KOPT-K1 (cell line): Measurements from ENCODE around the gene TMEM72.

Experiments
- H3K27ac ChIP-seq: fragments of 200-600 bp; sonication (generic); 2 replicates; pipeline ENCODE4 v1.5.1; 2016; ENCODE audit warnings: antibody characterized with exemption, mild to moderate bottlenecking, low read depth, low read length; ENCODE audit not compliant: poor library complexity, severe bottlenecking
- H3K36me3 ChIP-seq: fragments of 200-600 bp; sonication (generic); 2 replicates; pipeline ENCODE4 v1.5.1; 2017; ENCODE audit warnings: antibody characterized with exemption, mild to moderate bottlenecking, low read length, moderate library complexity; ENCODE audit not compliant: insufficient read depth
- H3K9me3 ChIP-seq: fragments of 200-600 bp; sonication (generic); 2 replicates; pipeline ENCODE4 v1.5.1; 2017; ENCODE audit warnings: antibody characterized with exemption, low read length, mild to moderate bottlenecking; ENCODE audit not compliant: insufficient read depth, poor library complexity, severe bottlenecking

The TMEM72 gene

GRCh38 chr10:44958196-44958897 is 47.2 kb downstream of the TMEM72 start:
- peak overlapping the region; percentile 63 for H3K27ac ChIP-seq

GRCh38 chr10:44958898-44959246 is 47.7 kb downstream of the TMEM72 start:
- Histone ChIP-seq H3K36me3 (peaks cover 13% of the 10 kb centered on the region; the same call in 1 of the 2 replicates), H3K9me3 (no peaks in the 10 kb centered on the region), H3K27ac (peak overlapping the region; percentile 63)

More at GRCh38 chr10:44958196-44958897, 47.2 kb downstream of the TMEM72 start:
- Histone ChIP-seq H3K9me3 (no peaks in the 10 kb centered on the region), H3K36me3 (peaks cover 13% of the 10 kb centered on the region; the same call in 1 of the 2 replicates)

GRCh38 chr10:44959247-44960087 is 48.3 kb downstream of the TMEM72 start, which contains the start of gene RASSF4:
TSS of gene RASSF4 (plus strand) at chr10:44959802. CDS start at chr10:44970203, 10,401 bp downstream.
- Histone ChIP-seq H3K27ac (peak within 1 kb of the TSS; percentile 63), H3K9me3 (no peaks in the 10 kb centered on the region), H3K36me3 (peaks cover 13% of the 10 kb centered on the region; the same call in 1 of the 2 replicates)

GRCh38 chr10:44960088-44960460 is 48.9 kb downstream of the TMEM72 start:
- H3K36me3 ChIP-seq = peaks cover 13% of the 10 kb centered on the region; the same call in 1 of the 2 replicates
- no peak overlapping the region for H3K27ac ChIP-seq

GRCh38 chr10:44960482-44961229 is 49.5 kb downstream of the TMEM72 start:
- H3K9me3 ChIP-seq = no peaks in the 10 kb centered on the region
- no peak overlapping the region for H3K27ac ChIP-seq

More at GRCh38 chr10:44960088-44960460, 48.9 kb downstream of the TMEM72 start:
- H3K9me3 ChIP-seq = no peaks in the 10 kb centered on the region

GRCh38 chr10:44961230-44961571 is 50.1 kb downstream of the TMEM72 start:
- Histone ChIP-seq H3K27ac (no peak overlapping the region), H3K36me3 (peaks cover 7% of the 10 kb centered on the region; the same call in 1 of the 2 replicates), H3K9me3 (no peaks in the 10 kb centered on the region)

More at GRCh38 chr10:44960482-44961229, 49.5 kb downstream of the TMEM72 start:
- peaks cover 13% of the 10 kb centered on the region; the same call in 1 of the 2 replicates for H3K36me3 ChIP-seq

GRCh38 chr10:44961931-44962750 is 51.0 kb downstream of the TMEM72 start:
- Histone ChIP-seq H3K9me3 (no peaks in the 10 kb centered on the region), H3K27ac (no peak overlapping the region), H3K36me3 (no peaks in the 10 kb centered on the region)

GRCh38 chr10:44962870-44963738 is 52.0 kb downstream of the TMEM72 start:
- peak overlapping the region; percentile 58 for H3K27ac ChIP-seq
- H3K36me3 ChIP-seq = no peaks in the 10 kb centered on the region
- no peaks in the 10 kb centered on the region for H3K9me3 ChIP-seq

GRCh38 chr10:44963772-44964633 is 52.9 kb downstream of the TMEM72 start:
- Histone ChIP-seq H3K9me3 (no peaks in the 10 kb centered on the region), H3K36me3 (no peaks in the 10 kb centered on the region), H3K27ac (peak overlapping the region; percentile 58)

GRCh38 chr10:44965104-44965503 is 54.0 kb downstream of the TMEM72 start:
- H3K27ac ChIP-seq = peak overlapping the region; percentile 58
- H3K9me3 ChIP-seq = no peaks in the 10 kb centered on the region
- no peaks in the 10 kb centered on the region for H3K36me3 ChIP-seq

GRCh38 chr10:44965651-44966097 is 54.5 kb downstream of the TMEM72 start:
- peak overlapping the region; percentile 17 for H3K27ac ChIP-seq
- H3K9me3 ChIP-seq = no peaks in the 10 kb centered on the region
- H3K36me3 ChIP-seq = no peaks in the 10 kb centered on the region

GRCh38 chr10:44966129-44966815 is 55.1 kb downstream of the TMEM72 start:
- H3K27ac ChIP-seq = peak overlapping the region; percentile 22
- H3K36me3 ChIP-seq = no peaks in the 10 kb centered on the region
- no peaks in the 10 kb centered on the region for H3K9me3 ChIP-seq
